ENCODE data around the gene MTA1. TPM values are rescaled to one million over a fixed set of nuclear protein-coding genes. Genes with fewer than 3 reads are reported as not detected.

The MTA1 gene
- total and polyA plus RNA-seq, 10 of the 15 experiments (the other 5 are each of a cell fraction or from before 2014, with no cell fraction given), result 0.14 to 162 (median 30.6) TPM

DNA sequence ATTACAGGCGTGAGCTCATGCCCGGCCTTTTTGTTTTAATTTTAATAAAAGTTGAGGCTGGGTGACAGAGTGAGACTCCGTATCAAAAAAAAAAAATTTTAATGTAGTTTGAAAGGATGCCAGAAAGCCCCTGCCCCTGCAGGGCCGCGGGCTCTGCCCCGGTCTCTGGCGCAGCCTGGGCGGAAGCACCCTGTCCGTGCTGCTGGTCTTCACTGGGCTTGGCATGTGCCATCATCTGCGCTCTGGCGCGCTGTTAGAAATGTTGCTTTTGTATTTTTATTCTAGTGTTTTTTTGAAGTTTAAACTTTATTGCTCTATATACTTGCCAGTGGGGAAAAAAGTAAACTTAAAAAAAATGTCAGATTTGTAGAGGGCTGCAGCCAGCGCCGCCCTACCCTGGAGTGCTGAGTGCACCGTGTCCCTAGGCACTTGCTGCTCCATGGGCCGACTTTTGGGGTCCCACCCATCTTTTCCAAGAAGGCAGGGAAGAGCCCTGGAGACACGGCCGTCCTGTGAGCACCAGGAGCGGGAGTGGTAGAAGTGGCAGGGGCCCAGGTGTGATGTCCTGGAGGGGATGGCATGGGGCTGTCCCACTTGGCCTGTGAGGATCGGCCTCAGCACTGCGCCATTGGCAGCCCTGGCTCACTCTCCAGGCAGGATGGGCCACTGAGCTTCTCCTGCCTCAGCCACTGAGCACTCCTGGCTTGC is 4.0 kb downstream of the MTA1 start:
- intact Hi-C loops (cut with micrococcal nuclease; ENCODE audit: unreplicated experiment) (no loop called here), in situ Hi-C loops (cut with MboI) (no loop called here)
- H3K36me3 ChIP-seq (ENCODE audit: control insufficient read depth in 2 of 2, insufficient read depth in 2 of 2, low read length in 1 of 2), result peaks cover 4 to 6% of the 10 kb centered on the region in 2 experiments; a peak in 3 of 4 replicates
- SMC1A ChIA-PET (ENCODE audit: uncharacterized antibody, unreplicated experiment), result no interaction called here
- FAIRE-seq, result no peak
- H3K4me1 ChIP-seq (ENCODE audit: control insufficient read depth, insufficient read depth, low read length), result peaks cover 15% of the 10 kb centered on the region
- peaks cover 58% of the 10 kb centered on the region for H3K79me2 ChIP-seq (ENCODE audit: control insufficient read depth, insufficient read depth, low read length)
- no peaks in the 10 kb centered on the region for H3K27me3 ChIP-seq (replicated peaks in 1 of 2; ENCODE audit: control insufficient read depth in 2 of 2, insufficient read depth in 2 of 2, low read length in 1 of 2)
- CTCF ChIA-PET, result interaction anchor here (1.5 kb wide), 1 partner anchor 57 kb away, joined by 5 read pairs; no protein-coding TSS in a partner anchor
- no peak overlapping the region for H3K4me2 ChIP-seq (ENCODE audit: control insufficient read depth, insufficient read depth)
- WGBS (ENCODE audit: insufficient coverage, insufficient replicate concordance, low lambda C conversion rate, missing lambda C conversion rate), result 98% methylated on average over 21 of the region's 21 CpGs
- no peak overlapping the region for H3K9ac ChIP-seq (ENCODE audit: control insufficient read depth, insufficient read depth, low read length)
- POLR2A ChIA-PET, result interaction anchor here (0.7 to 1.3 kb wide), 2 partner anchors 21 to 66 kb away, joined by 3 to 4 read pairs; no protein-coding TSS in a partner anchor
- no peak overlapping the region for H2AFZ ChIP-seq (ENCODE audit: control insufficient read depth, low read depth, low read length)
- BruUV-seq (replicated peaks), result no TSS peak
- no peak for DNase-seq (ENCODE audit: low read depth, low spot score)
- ATAC-seq, result no peak
- no peaks in the 10 kb centered on the region; the same call in 1 of the 2 replicates for H4K20me1 ChIP-seq (ENCODE audit: control insufficient read depth, insufficient read depth)
- RAD21 ChIA-PET (ENCODE audit: unreplicated experiment), result no interaction called here
- H3K9me3 ChIP-seq (replicated peaks; ENCODE audit: control insufficient read depth, insufficient read depth, low read length), result no peaks in the 10 kb centered on the region; the same call in 2 of the 3 replicates
- no peak overlapping the region for H3K27ac ChIP-seq (ENCODE audit: control insufficient read depth, insufficient read depth)
- no peak overlapping the region for H3K4me3 ChIP-seq
- TF ChIP-seq POU2F2 (IDR thresholded peaks at IDR 0.05; ENCODE audit: borderline replicate concordance, low read depth, low read length) (no peak), MYB (IDR thresholded peaks at IDR 0.05; ENCODE audit: borderline replicate concordance, low read depth, low read length) (no peak), ZNF217 (IDR thresholded peaks at IDR 0.05) (no peak), IRF5 (IDR thresholded peaks at IDR 0.05; ENCODE audit: borderline replicate concordance) (no peak), JUNB (IDR thresholded peaks at IDR 0.05) (no peak), EED (IDR thresholded peaks at IDR 0.05; ENCODE audit: low read depth) (no peak), HSF1 (IDR thresholded peaks at IDR 0.05; ENCODE audit: low read depth, low read length) (no peak), IKZF2 (IDR thresholded peaks at IDR 0.05) (no peak), HCFC1 (IDR thresholded peaks at IDR 0.05; ENCODE audit: low read length) (no peak), NBN (IDR thresholded peaks at IDR 0.05) (no peak), SKIL (IDR thresholded peaks at IDR 0.05; ENCODE audit: low read depth, poor library complexity, severe bottlenecking) (no peak), NR2C1 (IDR thresholded peaks at IDR 0.05) (no peak), GATAD2B (conservative IDR thresholded peaks at IDR 0.05; ENCODE audit: low read depth) (no peak), HDAC6 (IDR thresholded peaks at IDR 0.05; ENCODE audit: unreplicated experiment) (no peak), CBFB (IDR thresholded peaks at IDR 0.05; ENCODE audit: low read depth) (no peak)
- TF ChIP-seq, protein P1, sequence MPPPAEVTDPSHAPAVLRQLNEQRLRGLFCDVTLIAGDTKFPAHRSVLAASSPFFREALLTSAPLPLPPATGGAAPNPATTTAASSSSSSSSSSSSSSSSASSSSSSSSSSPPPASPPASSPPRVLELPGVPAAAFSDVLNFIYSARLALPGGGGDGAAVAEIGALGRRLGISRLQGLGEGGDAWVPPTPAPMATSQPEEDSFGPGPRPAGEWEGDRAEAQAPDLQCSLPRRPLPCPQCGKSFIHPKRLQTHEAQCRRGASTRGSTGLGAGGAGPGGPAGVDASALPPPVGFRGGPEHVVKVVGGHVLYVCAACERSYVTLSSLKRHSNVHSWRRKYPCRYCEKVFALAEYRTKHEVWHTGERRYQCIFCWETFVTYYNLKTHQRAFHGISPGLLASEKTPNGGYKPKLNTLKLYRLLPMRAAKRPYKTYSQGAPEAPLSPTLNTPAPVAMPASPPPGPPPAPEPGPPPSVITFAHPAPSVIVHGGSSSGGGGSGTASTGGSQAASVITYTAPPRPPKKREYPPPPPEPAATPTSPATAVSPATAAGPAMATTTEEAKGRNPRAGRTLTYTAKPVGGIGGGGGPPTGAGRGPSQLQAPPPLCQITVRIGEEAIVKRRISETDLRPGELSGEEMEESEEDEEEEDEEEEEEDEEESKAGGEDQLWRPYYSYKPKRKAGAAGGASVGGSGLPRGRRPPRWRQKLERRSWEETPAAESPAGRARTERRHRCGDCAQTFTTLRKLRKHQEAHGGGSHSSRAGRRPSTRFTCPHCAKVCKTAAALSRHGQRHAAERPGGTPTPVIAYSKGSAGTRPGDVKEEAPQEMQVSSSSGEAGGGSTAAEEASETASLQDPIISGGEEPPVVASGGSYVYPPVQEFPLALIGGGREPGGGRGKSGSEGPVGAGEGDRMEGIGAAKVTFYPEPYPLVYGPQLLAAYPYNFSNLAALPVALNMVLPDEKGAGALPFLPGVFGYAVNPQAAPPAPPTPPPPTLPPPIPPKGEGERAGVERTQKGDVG (CRISPR knock-in tag; IDR thresholded peaks at IDR 0.05), result no peak
